ENCODE measurements around the gene ZNF592. TPM values are rescaled to one million over a fixed set of nuclear protein-coding genes. Genes with fewer than 3 reads are reported as not detected.

ZNF592 gene
- total RNA-seq, 1 donor from 2014 or later = 30.6 TPM

DNA sequence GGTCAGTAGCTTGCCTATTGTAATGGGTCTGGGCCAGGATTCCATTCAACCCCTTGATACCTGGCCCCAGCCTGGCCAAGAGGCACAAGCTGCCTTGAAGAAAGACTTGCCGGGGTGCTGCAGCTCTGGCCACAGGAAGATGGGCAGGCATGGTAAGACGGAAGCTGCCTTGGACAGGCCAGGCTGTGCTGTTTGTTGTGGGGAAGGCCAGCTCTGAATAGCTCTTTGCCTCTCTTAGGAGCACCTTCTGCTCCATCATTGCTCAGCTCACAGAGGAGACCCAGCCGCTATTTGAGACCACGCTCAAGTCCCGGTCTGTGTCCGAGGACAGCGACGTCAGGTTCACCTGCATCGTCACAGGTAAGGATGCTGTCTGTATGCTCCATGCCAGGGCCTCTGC, 78.9 kb downstream of the ZNF592 start:
- Mint-ChIP-seq H3K9me3 (no peaks in the 10 kb centered on the region), H3K27ac (no peak overlapping the region), H3K4me3 (no peak overlapping the region), H3K36me3 (ENCODE audit: low read depth) (no peaks in the 10 kb centered on the region), H3K27me3 (peaks cover 13% of the 10 kb centered on the region), H3K4me1 (no peaks in the 10 kb centered on the region)
- DNase-seq = no peak
- intact Hi-C loops (cut with micrococcal nuclease) = loop anchor here (10.0 kb wide), 1 partner anchor 48 kb away; no protein-coding TSS in a partner anchor

- intact Hi-C loops (cut with micrococcal nuclease) = loop anchor here (10.0 kb wide), 1 partner anchor 47 kb away; no protein-coding TSS in a partner anchor
- Mint-ChIP-seq H3K27ac (no peak overlapping the region), H3K4me1 (no peaks in the 10 kb centered on the region), H3K27me3 (peaks cover 16% of the 10 kb centered on the region), H3K9me3 (no peaks in the 10 kb centered on the region), H3K4me3 (no peak overlapping the region), H3K36me3 (ENCODE audit: low read depth) (no peaks in the 10 kb centered on the region)
- DNase-seq = no peak
These were observed 79.9 kb downstream of the ZNF592 start for GRCh38 chr15:84828086-84828908.

DNA sequence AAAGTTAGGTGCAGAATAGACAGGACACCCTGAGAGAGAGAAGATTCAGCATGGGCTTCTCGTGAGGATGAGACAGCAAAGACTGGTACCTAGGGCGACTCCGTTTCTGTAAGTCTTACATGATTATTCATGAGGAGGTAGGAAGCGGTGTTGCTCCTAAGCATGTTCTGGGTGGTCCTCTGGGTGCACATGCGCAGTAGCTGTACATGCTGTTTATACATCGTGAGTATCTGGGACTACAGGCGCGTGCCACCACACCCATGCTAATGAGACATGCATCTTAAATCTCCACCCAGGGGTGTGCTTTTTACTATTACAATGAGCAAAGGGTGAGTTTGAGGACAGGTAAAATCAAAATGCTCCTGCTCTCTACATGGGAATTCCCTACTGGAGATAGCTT, 81.0 kb downstream of the ZNF592 start:
- Mint-ChIP-seq H3K27me3 (peaks cover 16% of the 10 kb centered on the region), H3K27ac (no peak overlapping the region), H3K4me3 (no peak overlapping the region), H3K9me3 (no peaks in the 10 kb centered on the region), H3K36me3 (ENCODE audit: low read depth) (no peaks in the 10 kb centered on the region), H3K4me1 (no peaks in the 10 kb centered on the region)
- DNase-seq = no peak
- intact Hi-C loops (cut with micrococcal nuclease) = loop anchor here (10.0 kb wide), 1 partner anchor 45 kb away; no protein-coding TSS in a partner anchor

- Mint-ChIP-seq H3K4me3 (no peak overlapping the region), H3K27ac (no peak overlapping the region), H3K36me3 (ENCODE audit: low read depth) (no peaks in the 10 kb centered on the region), H3K27me3 (peaks cover 16% of the 10 kb centered on the region), H3K4me1 (no peaks in the 10 kb centered on the region), H3K9me3 (no peaks in the 10 kb centered on the region)
- DNase-seq = no peak
- intact Hi-C loops (cut with micrococcal nuclease) = no loop called here
These were observed 81.6 kb downstream of the ZNF592 start for GRCh38 chr15:84830036-84830435.

DNA sequence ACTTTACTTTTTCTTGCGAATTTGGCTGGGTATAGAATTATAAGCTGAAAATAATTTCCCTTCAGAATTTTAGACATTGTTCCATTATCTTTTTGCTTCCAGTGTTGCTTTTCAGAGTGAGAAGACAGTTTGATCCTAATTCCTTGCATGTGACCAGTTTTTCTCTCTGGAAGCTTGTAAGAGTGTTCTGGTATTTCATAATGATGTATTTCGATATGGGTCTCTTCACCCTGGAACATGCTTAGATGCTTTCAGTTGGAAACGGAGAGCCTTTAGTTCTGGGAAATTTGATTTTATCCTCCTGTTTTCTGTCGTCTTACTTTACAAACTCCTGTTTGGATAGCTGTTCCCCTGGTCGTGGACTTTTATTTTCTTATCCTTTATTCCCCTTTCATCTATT, 82.6 kb downstream of the ZNF592 start:
- Mint-ChIP-seq H3K27ac (no peak overlapping the region), H3K36me3 (ENCODE audit: low read depth) (no peaks in the 10 kb centered on the region), H3K4me3 (no peak overlapping the region), H3K4me1 (no peaks in the 10 kb centered on the region), H3K27me3 (peaks cover 16% of the 10 kb centered on the region), H3K9me3 (no peaks in the 10 kb centered on the region)
- intact Hi-C loops (cut with micrococcal nuclease) = no loop called here
- no peak for DNase-seq

DNA sequence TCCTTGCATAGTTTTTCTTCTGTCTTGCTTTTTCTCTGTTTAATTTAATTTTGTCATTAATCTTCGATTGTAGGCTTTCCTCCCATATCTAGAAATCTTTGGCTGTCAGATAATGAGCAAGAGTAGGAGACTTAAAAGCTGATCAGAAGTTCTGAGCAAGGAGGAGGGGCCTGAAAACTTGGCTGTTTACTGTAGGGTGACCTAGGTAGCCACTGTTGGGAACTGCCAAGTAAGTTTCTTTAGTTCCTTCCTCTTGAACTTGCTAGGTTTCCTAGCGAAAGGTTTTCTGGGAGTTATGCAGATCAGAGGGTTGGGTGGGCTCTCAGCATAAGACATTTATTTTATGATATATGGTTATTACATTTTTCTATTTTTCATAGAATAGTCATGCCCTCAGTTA, 83.2 kb downstream of the ZNF592 start:
- intact Hi-C loops (cut with micrococcal nuclease) = no loop called here
- no peak for DNase-seq
- Mint-ChIP-seq H3K4me3 (no peak overlapping the region), H3K4me1 (no peaks in the 10 kb centered on the region), H3K9me3 (no peaks in the 10 kb centered on the region), H3K27ac (no peak overlapping the region), H3K36me3 (ENCODE audit: low read depth) (no peaks in the 10 kb centered on the region), H3K27me3 (peaks cover 20% of the 10 kb centered on the region)

GRCh38 chr15:84832448-84833040, 84.2 kb downstream of the ZNF592 start:
- Mint-ChIP-seq H3K4me3 (no peak overlapping the region), H3K27me3 (peaks cover 25% of the 10 kb centered on the region), H3K9me3 (no peaks in the 10 kb centered on the region), H3K27ac (no peak overlapping the region), H3K4me1 (no peaks in the 10 kb centered on the region), H3K36me3 (ENCODE audit: low read depth) (no peaks in the 10 kb centered on the region)
- intact Hi-C loops (cut with micrococcal nuclease) = no loop called here
- no peak for DNase-seq

- H3K27me3 Mint-ChIP-seq = peaks cover 25% of the 10 kb centered on the region
- H3K9me3 Mint-ChIP-seq = no peaks in the 10 kb centered on the region
- no peak overlapping the region for H3K4me3 Mint-ChIP-seq
- intact Hi-C loops (cut with micrococcal nuclease) = no loop called here
- H3K36me3 Mint-ChIP-seq (ENCODE audit: low read depth) = no peaks in the 10 kb centered on the region
- DNase-seq = no peak
- no peak overlapping the region for H3K27ac Mint-ChIP-seq
- H3K4me1 Mint-ChIP-seq = no peaks in the 10 kb centered on the region
These were observed 85.2 kb downstream of the ZNF592 start for GRCh38 chr15:84833447-84834228.

DNA sequence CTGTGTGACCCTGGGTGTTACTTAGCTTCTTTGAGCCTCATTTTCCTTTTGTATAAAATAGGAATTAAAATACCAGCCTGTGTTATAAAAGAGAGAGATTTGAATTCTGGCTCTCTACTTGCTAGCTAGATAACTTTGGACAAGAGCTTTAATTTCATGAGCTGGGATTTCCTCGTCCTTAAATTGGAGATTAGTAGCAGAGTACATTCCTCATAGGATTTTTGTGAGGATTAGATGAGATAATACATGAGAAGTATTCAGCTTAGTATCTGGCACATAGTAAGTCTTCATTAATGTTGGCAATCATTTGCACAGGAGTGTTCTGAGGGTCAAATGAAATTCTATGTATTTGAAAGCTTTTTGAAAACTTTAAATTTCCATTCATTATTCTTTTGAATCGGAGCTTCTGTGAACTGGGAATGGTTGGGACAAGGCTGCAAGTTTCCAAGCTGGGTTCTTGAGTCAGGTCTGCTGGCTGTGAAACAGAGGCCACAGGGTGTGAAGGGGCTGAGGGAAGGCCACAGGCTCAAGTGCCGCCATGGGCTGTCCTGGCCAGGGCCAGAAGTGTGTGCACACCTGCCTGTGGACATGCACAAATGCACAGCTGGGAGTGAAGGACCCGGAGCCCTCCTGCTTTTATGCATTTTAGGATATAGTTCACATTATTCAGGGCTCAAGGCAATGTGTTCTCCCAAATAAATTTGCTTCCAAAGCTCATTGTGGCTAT, 86.0 kb downstream of the ZNF592 start:
- H3K27ac Mint-ChIP-seq = no peak overlapping the region
- intact Hi-C loops (cut with micrococcal nuclease) = no loop called here
- H3K9me3 Mint-ChIP-seq = no peaks in the 10 kb centered on the region
- no peaks in the 10 kb centered on the region for H3K36me3 Mint-ChIP-seq (ENCODE audit: low read depth)
- H3K4me1 Mint-ChIP-seq = no peaks in the 10 kb centered on the region
- H3K4me3 Mint-ChIP-seq = no peak overlapping the region
- no peak for DNase-seq
- peaks cover 25% of the 10 kb centered on the region for H3K27me3 Mint-ChIP-seq

DNA sequence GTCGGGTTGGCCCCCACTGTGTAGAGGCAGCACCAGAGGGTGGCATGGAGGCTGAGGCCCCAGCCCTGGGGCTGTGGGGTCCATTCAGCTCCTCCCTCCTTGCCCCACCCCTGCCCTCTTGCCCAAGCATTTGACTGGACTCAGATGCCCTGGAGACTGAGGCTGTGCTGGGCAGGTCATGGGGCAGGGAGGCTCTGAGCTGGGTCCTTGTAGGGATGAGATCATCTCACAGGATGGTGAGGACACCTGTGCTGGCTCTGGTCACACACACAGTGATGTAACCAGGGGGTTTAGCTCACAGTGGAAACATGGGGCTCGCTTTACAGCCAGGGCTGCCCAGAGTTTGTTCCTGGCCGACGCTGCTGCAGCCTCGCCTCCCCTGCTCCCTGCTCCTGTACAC, 86.6 kb downstream of the ZNF592 start:
- Mint-ChIP-seq H3K4me3 (no peak overlapping the region), H3K27ac (no peak overlapping the region)

GRCh38 chr15:84835661-84836337, 87.4 kb downstream of the ZNF592 start:
- intact Hi-C loops (cut with micrococcal nuclease) = no loop called here
- Mint-ChIP-seq H3K36me3 (ENCODE audit: low read depth) (no peaks in the 10 kb centered on the region), H3K4me3 (no peak overlapping the region), H3K4me1 (no peaks in the 10 kb centered on the region), H3K27ac (no peak overlapping the region), H3K9me3 (no peaks in the 10 kb centered on the region), H3K27me3 (peaks cover 20% of the 10 kb centered on the region)
- no peak for DNase-seq

More for the DNA sequence above, 86.6 kb downstream of the ZNF592 start:
- no peaks in the 10 kb centered on the region for H3K9me3 Mint-ChIP-seq
- DNase-seq = no peak
- intact Hi-C loops (cut with micrococcal nuclease) = no loop called here
- peaks cover 25% of the 10 kb centered on the region for H3K27me3 Mint-ChIP-seq
- H3K36me3 Mint-ChIP-seq (ENCODE audit: low read depth) = no peaks in the 10 kb centered on the region
- H3K4me1 Mint-ChIP-seq = no peaks in the 10 kb centered on the region

GRCh38 chr15:84836844-84837243, 88.5 kb downstream of the ZNF592 start:
- H3K9me3 Mint-ChIP-seq = no peaks in the 10 kb centered on the region
- H3K27me3 Mint-ChIP-seq = peaks cover 13% of the 10 kb centered on the region
- DNase-seq = no peak
- H3K4me3 Mint-ChIP-seq = no peak overlapping the region
- H3K4me1 Mint-ChIP-seq = no peaks in the 10 kb centered on the region
- no peak overlapping the region for H3K27ac Mint-ChIP-seq
- no peaks in the 10 kb centered on the region for H3K36me3 Mint-ChIP-seq (ENCODE audit: low read depth)
- intact Hi-C loops (cut with micrococcal nuclease) = no loop called here

GRCh38 chr15:84839714-84840113, 91.3 kb downstream of the ZNF592 start:
- Mint-ChIP-seq H3K9me3 (no peaks in the 10 kb centered on the region), H3K27ac (no peak overlapping the region), H3K27me3 (peaks cover 9% of the 10 kb centered on the region), H3K4me1 (no peaks in the 10 kb centered on the region), H3K36me3 (ENCODE audit: low read depth) (no peaks in the 10 kb centered on the region), H3K4me3 (no peak overlapping the region)
- no peak for DNase-seq
- intact Hi-C loops (cut with micrococcal nuclease) = no loop called here

All from activated CD4-positive, alpha-beta T cell treated with anti-CD3 and anti-CD28 coated beads, Interleukin-2, amount 10 ng/mL, durations not matched to agents 24 days and 14 days (primary cell).